HEK293T (cell line): Measurements from ENCODE around the gene MYB.

ENCODE experiments used
- ARNT ChIP-seq: fragments of 450-650 bp; IDR thresholded peaks from 2 replicates; pipeline ENCODE4 v1.6.1; 2017; ENCODE audit warnings: mild to moderate bottlenecking
- BHLHE40 ChIP-seq: fragments of 450-650 bp; IDR thresholded peaks from 2 replicates; pipeline ENCODE4 v1.6.1; 2016; ENCODE audit warnings: mild to moderate bottlenecking, moderate library complexity, borderline replicate concordance
- CTBP1 ChIP-seq: fragments of 450-650 bp; IDR thresholded peaks from 2 replicates; pipeline ENCODE4 v1.6.1; 2016; ENCODE audit warnings: borderline replicate concordance
- FOXA1 ChIP-seq: fragments of 450-650 bp; IDR thresholded peaks from 2 replicates; pipeline ENCODE4 v1.6.1; 2016; ENCODE audit warnings: mild to moderate bottlenecking
- FOXK2 ChIP-seq: fragments of 450-650 bp; IDR thresholded peaks from 2 replicates; pipeline ENCODE4 v1.6.1; 2016; ENCODE audit warnings: mild to moderate bottlenecking
- FOXM1 ChIP-seq: fragments of 450-650 bp; IDR thresholded peaks from 2 replicates; pipeline ENCODE4 v1.6.1; 2017; ENCODE audit warnings: mild to moderate bottlenecking, borderline replicate concordance
- NFRKB ChIP-seq: fragments of 450-650 bp; IDR thresholded peaks from 2 replicates; pipeline ENCODE4 v1.6.1; 2016; ENCODE audit warnings: mild to moderate bottlenecking, moderate library complexity
- SP1 ChIP-seq: fragments of 450-650 bp; IDR thresholded peaks from 2 replicates; pipeline ENCODE4 v1.6.1; 2017
- SUZ12 ChIP-seq: fragments of 450-650 bp; IDR thresholded peaks from 2 replicates; pipeline ENCODE4 v1.6.1; 2016; ENCODE audit warnings: mild to moderate bottlenecking
- TARDBP ChIP-seq: fragments of 450-650 bp; IDR thresholded peaks from 2 replicates; pipeline ENCODE4 v1.6.1; 2016
- ZNF384 ChIP-seq: fragments of 450-650 bp; IDR thresholded peaks from 2 replicates; pipeline ENCODE4 v1.6.1; 2016
- TF ChIP-seq, protein P1 (sequence below): fragments of 450-650 bp; IDR thresholded peaks from 2 replicates; pipeline ENCODE4 v1.6.1; 2016

DNA sequence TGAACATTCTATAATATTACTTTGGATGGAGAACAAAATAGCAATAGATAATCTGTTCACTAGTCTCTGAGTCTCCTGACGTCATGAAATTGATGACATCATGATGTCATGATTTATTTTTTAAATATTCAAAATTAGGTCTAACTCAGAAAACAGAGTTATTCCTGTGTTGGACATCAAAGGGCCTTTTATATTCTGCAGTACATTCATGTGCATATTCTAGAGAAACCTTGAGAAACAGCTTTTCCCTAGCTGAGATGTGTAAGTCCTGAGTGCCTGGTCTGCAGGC lies 53.3 kb downstream of the MYB start:
- TF ChIP-seq SP1 (no peak), NFRKB (no peak), FOXK2 (no peak), ARNT (no peak), FOXA1 (no peak), CTBP1 (no peak), BHLHE40 (no peak), TARDBP (no peak), FOXM1 (no peak), ZNF384 (no peak), SUZ12 (no peak)
- TF ChIP-seq, protein P1, sequence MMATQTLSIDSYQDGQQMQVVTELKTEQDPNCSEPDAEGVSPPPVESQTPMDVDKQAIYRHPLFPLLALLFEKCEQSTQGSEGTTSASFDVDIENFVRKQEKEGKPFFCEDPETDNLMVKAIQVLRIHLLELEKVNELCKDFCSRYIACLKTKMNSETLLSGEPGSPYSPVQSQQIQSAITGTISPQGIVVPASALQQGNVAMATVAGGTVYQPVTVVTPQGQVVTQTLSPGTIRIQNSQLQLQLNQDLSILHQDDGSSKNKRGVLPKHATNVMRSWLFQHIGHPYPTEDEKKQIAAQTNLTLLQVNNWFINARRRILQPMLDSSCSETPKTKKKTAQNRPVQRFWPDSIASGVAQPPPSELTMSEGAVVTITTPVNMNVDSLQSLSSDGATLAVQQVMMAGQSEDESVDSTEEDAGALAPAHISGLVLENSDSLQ, result no peak
